Activated CD4-positive, alpha-beta T cell treated with anti-CD3 and anti-CD28 coated beads, Interleukin-2, amount 10 ng/mL, durations not matched to agents 24 days and 14 days (primary cell): ENCODE measurements around the gene GRM4. TPM values are rescaled to one million over a fixed set of nuclear protein-coding genes. Genes with fewer than 3 reads are reported as not detected.
"Not testable (repeated sequence)": the region's sequence is repeated elsewhere in the genome, so short reads cannot be mapped to it uniquely, and the experiment has no call there.

Experiments
- DNase-seq: peaks from one replicate; pipeline ENCODE4 v3.0.0; 2022
- H3K27ac Mint-ChIP-seq: one replicate; pipeline ENCODE4 v1.8.0; 2022; ENCODE audit warnings: mild to moderate bottlenecking, mixed read lengths
- H3K27me3 Mint-ChIP-seq: one replicate; pipeline ENCODE4 v1.8.0; 2022; ENCODE audit warnings: mixed read lengths
- H3K36me3 Mint-ChIP-seq: one replicate; pipeline ENCODE4 v1.8.0; 2022; ENCODE audit warnings: low read depth, mild to moderate bottlenecking, mixed read lengths
- H3K4me1 Mint-ChIP-seq: one replicate; pipeline ENCODE4 v1.8.0; 2021; ENCODE audit warnings: mixed read lengths
- H3K4me3 Mint-ChIP-seq: one replicate; pipeline ENCODE4 v1.8.0; 2022; ENCODE audit warnings: mild to moderate bottlenecking, moderate library complexity, mixed read lengths
- H3K9me3 Mint-ChIP-seq: one replicate; pipeline ENCODE4 v1.8.0; 2021; ENCODE audit warnings: mixed read lengths
- intact Hi-C: fragments of 100-400 bp; cut with micrococcal nuclease; formaldehyde crosslinking; loops from one replicate; pipeline ENCODE4 v1.15.1; 2023
- total RNA-seq: library from RNA; stranded (reverse); gene quantifications from 2 replicates; pipeline ENCODE4 v1.2.3, GENCODE V29; 2022

Gene GRM4
- total RNA-seq, 1 donor from 2014 or later, result not detected

DNA sequence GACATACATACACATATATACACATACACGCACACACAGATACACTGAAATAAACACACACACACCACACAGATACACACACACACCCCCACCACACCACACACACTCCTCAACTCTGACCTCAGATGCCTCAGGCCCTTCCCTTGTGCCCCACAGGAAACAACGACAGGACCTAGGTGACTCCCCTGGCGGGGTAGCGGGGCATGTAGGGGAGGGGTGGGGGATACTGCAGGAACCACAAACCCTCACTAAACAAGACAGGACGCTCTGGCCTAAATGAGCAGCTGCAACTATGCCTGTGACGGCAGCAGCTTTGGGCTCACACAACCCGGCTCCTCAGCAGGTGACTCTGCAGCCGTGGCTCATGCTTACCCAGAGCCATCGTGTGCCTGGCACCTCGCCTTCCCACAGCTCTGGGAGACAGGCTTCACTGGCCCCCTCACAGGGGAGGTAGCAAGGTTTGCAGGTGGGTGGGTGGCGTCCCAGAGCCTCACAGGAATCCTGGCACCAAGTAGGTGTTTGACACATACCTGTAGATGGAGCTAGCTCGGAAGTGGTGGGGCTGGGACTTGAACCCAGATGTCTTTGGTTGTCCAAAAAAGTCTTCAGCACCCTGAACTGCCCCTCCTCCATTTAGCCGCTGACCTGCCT, 100.8 kb downstream of the GRM4 start:
- H3K4me3 Mint-ChIP-seq, result no peak overlapping the region
- no peak overlapping the region for H3K27ac Mint-ChIP-seq
- intact Hi-C loops, result no loop called here
- peaks cover 2% of the 10 kb centered on the region for H3K27me3 Mint-ChIP-seq
- H3K4me1 Mint-ChIP-seq, result peaks cover 9% of the 10 kb centered on the region
- no peaks in the 10 kb centered on the region for H3K9me3 Mint-ChIP-seq
- DNase-seq, result no peak
- no peaks in the 10 kb centered on the region for H3K36me3 Mint-ChIP-seq

DNA sequence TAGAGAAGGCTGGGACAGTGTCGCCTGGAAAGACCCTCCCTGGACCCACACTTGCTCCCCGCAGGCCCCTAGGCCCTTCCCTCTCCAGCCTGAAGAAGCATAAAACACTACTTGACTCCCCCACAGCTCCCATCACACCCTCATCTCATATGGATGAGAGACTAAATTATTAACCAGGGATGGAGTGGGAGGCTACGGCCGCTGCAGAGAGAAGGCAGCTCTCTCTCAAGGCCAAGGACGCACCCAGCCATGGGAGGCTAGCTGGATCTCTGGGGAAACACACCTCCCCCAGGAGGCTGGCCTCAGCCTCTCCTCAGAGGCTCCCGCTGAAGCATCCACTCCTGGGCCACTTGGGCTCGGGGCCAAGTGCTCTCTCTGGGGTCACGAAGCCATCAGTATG, 102.5 kb downstream of the GRM4 start:
- intact Hi-C loops, result no loop called here
- no peak for DNase-seq
- Mint-ChIP-seq H3K27ac (no peak overlapping the region), H3K27me3 (no peaks in the 10 kb centered on the region), H3K4me3 (no peak overlapping the region), H3K4me1 (peaks cover 9% of the 10 kb centered on the region), H3K36me3 (no peaks in the 10 kb centered on the region), H3K9me3 (no peaks in the 10 kb centered on the region)

DNA sequence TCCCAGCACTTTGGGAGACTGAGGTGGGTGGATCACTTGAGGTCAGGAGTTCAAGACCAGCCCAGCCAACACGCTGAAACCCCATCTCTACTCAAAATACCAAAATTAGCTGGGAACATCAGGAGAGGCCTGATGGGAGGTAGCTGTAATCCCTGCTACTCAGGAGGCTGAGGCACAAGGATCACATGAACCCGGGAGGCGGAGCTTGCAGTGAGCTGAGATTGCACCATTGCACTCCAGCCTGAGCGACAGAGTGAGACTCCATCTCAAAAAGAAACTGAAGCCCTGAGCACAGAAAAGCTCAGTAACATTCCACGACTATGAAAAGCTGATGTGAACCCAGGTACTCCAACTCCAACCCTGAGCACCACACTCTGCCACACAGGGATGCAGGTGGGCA, 103.9 kb downstream of the GRM4 start:
- H3K9me3 Mint-ChIP-seq, intact Hi-C loops, H3K36me3 Mint-ChIP-seq, H3K4me3 Mint-ChIP-seq, DNase-seq, H3K27ac Mint-ChIP-seq, H3K27me3 Mint-ChIP-seq, H3K4me1 Mint-ChIP-seq: not testable (repeated sequence)

DNA sequence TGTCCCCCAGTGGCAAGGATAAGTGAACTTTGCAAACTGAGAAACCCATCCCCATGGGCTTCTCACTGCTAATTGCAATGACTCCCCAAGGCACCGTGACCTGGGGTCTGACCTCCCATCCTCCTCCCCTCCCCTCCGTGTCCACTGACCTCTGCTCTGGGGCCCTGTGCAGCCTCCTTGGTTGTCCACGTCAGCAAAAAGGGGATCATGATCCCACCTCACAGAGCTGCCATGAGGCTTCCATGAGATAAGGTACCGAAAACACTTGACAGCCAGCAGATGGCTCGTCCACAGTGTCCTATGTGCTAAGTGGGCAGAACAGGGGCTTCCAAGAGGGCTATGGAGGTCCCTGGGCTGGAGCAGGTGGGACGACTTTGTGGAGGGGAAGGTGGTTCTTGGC, 104.5 kb downstream of the GRM4 start:
- no peaks in the 10 kb centered on the region for H3K9me3 Mint-ChIP-seq
- H3K27ac Mint-ChIP-seq, result no peak overlapping the region
- intact Hi-C loops, result no loop called here
- no peak overlapping the region for H3K4me3 Mint-ChIP-seq
- no peak for DNase-seq
- H3K36me3 Mint-ChIP-seq, result no peaks in the 10 kb centered on the region
- H3K4me1 Mint-ChIP-seq, result peaks cover 9% of the 10 kb centered on the region
- H3K27me3 Mint-ChIP-seq, result no peaks in the 10 kb centered on the region

DNA sequence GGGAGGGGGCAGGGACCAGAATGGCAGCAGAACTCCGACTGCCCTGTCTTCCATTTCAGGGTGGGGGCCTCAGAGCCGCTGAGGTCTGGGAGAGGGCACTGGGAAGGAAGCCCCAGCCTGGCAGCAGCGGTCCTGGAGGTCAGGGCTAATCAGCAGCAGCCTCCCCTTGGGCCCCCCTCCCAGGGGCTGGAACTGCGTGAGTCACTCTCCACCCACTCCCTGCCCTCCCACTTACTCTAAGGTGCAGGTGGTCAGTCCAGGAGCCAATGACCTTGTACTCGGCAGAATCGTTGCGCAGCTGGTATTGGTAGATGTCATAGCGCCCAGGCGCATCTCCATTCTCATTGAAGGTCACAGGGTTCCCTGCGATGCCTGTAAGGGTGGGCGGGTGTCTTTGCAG, 105.9 kb downstream of the GRM4 start:
- H3K36me3 Mint-ChIP-seq, result no peaks in the 10 kb centered on the region
- peaks cover 7% of the 10 kb centered on the region for H3K4me1 Mint-ChIP-seq
- no peaks in the 10 kb centered on the region for H3K9me3 Mint-ChIP-seq
- intact Hi-C loops, result no loop called here
- no peak overlapping the region for H3K27ac Mint-ChIP-seq
- H3K27me3 Mint-ChIP-seq, result no peaks in the 10 kb centered on the region
- no peak for DNase-seq
- H3K4me3 Mint-ChIP-seq, result no peak overlapping the region

DNA sequence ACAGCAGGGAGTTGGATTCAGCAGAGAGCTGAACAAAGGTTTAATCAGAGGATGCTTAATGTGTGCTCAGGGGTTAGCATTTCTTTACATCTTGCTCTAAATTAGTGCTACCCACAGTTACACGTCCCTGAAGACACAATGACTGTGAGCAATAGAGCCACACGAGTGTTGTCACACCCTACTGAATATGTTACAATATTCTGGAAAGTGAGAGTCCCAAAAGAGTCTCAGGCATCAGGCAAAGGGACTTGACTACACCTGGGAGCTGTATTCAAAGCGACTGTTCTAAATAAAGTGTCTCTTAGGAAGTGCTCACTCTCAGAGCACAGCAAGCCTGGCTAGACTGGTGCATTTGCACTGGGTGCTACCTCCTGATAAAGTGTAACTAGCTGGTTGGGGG, 108.7 kb downstream of the GRM4 start:
- no peak for DNase-seq
- intact Hi-C loops, result no loop called here
- Mint-ChIP-seq H3K9me3 (no peaks in the 10 kb centered on the region), H3K27ac (no peak overlapping the region), H3K4me1 (no peaks in the 10 kb centered on the region), H3K27me3 (no peaks in the 10 kb centered on the region), H3K36me3 (no peaks in the 10 kb centered on the region), H3K4me3 (no peak overlapping the region)

DNA sequence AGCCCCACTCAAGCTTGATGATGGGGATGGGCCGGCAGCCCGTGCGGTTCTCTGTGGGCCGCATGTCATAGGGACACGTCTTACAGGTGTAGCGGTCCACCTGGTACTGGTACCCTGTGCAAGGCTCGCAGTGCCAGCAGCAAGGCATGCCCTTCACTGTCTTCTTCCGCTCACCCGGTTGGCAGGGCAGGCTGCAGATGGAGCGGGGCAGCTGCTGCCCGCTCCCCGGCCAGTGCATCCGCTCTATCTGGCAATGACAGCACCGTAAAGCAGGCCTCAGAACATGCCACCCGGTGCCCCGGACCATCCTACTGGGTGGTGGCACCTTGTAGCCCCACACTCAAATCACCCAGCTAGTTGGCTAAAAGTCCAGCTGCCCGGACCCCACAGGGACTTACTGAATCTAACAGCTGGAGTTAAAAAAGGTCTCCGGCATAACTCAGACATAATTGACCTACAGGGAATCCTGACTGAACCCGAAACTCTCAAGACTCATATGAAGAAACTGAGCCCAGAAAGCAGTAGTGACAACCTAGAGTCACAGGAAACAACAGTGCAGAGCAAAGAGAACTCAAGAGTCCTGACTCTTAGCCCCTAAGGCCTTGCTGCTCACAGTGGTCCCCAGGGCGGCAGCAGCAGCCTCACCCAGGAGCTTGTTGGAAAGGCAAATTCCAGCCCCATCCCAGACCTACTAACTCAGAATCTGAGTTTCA, 109.4 kb downstream of the GRM4 start:
- intact Hi-C loops, result no loop called here
- no peak overlapping the region for H3K27ac Mint-ChIP-seq
- no peak overlapping the region for H3K4me3 Mint-ChIP-seq
- H3K4me1 Mint-ChIP-seq, result no peaks in the 10 kb centered on the region
- H3K9me3 Mint-ChIP-seq, result no peaks in the 10 kb centered on the region
- peaks cover 1% of the 10 kb centered on the region for H3K27me3 Mint-ChIP-seq
- DNase-seq, result no peak
- no peaks in the 10 kb centered on the region for H3K36me3 Mint-ChIP-seq

DNA sequence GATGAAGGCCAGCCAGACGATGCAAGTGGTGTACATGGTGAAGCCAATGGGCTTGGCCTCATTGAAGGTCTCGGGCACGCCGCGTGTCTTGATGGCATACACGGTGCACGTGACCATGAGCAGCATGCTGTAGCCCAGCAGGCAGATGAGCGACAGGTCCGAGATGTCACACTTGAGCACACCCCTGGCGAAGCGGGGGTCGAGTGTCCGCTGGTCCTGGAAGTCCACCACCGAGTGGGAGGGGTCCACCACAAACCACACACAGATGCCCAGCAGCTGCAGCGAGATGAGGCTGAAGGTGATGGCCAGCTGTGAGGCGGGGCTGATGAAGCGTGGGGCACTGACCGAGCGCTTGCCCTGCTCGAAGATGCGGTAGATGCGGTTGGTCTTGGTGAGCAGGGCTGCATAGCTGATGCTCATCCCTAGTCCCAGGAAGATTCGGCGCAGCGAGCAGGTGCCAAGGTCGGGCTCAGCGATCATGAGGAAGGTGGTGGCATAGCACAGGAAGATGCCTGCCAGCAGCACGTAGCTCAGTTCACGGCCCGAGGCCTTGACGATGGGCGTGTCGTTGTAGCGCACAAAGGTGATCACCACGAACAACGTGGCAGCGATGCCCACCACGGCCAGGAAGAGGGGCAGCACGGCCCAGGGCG, 110.1 kb downstream of the GRM4 start:
- DNase-seq, result no peak
- intact Hi-C loops, result no loop called here
- H3K4me1 Mint-ChIP-seq, result no peaks in the 10 kb centered on the region
- no peaks in the 10 kb centered on the region for H3K36me3 Mint-ChIP-seq
- peaks cover 1% of the 10 kb centered on the region for H3K27me3 Mint-ChIP-seq
- H3K27ac Mint-ChIP-seq, result no peak overlapping the region
- no peaks in the 10 kb centered on the region for H3K9me3 Mint-ChIP-seq
- H3K4me3 Mint-ChIP-seq, result no peak overlapping the region

DNA sequence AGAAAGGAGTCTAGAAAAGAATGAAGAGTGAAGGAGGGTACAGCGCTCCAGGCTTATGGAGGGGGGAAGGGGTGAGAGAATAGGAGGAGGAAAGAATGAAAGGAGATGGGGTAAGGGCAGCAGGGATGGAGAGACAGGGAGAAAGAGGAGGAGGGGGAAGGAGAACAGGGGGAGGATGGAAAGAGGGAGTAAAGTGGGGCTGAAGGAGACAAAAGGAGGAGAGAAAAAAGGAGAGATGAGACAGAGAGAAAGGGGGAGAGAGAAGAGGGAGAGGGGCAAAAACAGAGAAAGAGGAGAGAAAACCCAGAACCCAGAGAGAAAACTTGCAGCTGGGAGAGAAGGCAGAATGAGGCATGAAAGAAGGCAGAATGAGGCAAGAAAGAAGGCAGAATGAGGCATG, 110.7 kb downstream of the GRM4 start:
- Mint-ChIP-seq H3K4me1 (no peaks in the 10 kb centered on the region), H3K27me3 (peaks cover 1% of the 10 kb centered on the region), H3K4me3 (no peak overlapping the region), H3K36me3 (no peaks in the 10 kb centered on the region), H3K9me3 (no peaks in the 10 kb centered on the region), H3K27ac (no peak overlapping the region)
- intact Hi-C loops, result no loop called here
- no peak for DNase-seq

DNA sequence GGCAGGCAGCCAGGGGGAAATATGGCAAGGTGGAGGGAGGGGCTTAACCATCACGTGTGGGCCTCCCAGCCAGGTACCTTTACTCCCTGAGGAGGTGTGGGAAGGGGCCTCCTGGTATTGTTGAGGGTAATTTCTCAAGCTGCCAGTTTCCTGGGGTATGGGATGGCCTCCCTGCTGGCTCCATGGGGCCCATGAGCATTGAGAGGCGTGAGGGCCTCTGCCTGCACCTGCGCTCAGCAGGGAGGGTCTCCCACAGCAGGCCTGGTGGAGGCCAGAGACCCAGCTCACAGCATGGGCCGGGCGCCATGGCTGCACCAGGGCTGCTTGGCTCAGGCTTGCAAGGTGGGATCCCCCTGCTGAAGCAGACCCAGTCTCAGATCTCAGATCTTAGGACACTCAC, 113.0 kb downstream of the GRM4 start:
- Mint-ChIP-seq H3K27ac (no peak overlapping the region), H3K4me3 (no peak overlapping the region), H3K9me3 (no peaks in the 10 kb centered on the region), H3K4me1 (no peaks in the 10 kb centered on the region), H3K27me3 (peaks cover 1% of the 10 kb centered on the region), H3K36me3 (no peaks in the 10 kb centered on the region)
- intact Hi-C loops, result no loop called here
- no peak for DNase-seq

DNA sequence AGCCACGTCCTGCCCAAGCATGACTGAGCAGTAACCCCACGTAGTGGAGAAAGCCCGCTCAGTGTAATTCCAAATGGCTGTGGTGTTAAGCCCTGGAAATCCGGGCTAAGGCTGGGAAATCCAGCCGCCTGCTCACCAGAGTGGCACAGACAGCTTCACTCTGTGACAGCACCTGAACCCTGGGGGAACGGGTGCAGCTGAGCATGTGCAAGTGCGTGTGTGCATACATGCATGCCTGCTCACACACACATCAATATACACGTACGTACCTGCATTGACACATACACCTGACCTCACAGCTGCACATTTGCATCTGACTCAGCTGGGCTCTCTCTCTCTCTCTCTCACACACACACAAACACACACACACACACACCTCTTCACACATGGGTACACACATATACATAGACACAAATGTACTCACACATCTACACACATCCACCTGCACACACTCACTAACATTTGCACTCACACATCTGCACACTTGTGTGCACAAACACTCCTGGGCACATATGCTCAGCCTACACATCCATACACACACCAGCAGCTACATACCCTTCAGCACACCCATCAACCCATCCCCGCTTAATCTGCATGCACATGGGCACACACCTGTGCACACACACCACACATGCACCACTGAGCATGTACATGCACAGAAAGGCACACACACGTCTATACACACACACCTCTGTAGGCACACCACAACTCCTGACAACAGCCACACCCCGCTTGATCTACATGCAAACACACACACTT, 114.1 kb downstream of the GRM4 start:
- no peaks in the 10 kb centered on the region for H3K36me3 Mint-ChIP-seq
- no peak overlapping the region for H3K4me3 Mint-ChIP-seq
- DNase-seq, result no peak
- no peaks in the 10 kb centered on the region for H3K9me3 Mint-ChIP-seq
- H3K4me1 Mint-ChIP-seq, result no peaks in the 10 kb centered on the region
- no peak overlapping the region for H3K27ac Mint-ChIP-seq
- H3K27me3 Mint-ChIP-seq, result peaks cover 1% of the 10 kb centered on the region
- intact Hi-C loops, result no loop called here

DNA sequence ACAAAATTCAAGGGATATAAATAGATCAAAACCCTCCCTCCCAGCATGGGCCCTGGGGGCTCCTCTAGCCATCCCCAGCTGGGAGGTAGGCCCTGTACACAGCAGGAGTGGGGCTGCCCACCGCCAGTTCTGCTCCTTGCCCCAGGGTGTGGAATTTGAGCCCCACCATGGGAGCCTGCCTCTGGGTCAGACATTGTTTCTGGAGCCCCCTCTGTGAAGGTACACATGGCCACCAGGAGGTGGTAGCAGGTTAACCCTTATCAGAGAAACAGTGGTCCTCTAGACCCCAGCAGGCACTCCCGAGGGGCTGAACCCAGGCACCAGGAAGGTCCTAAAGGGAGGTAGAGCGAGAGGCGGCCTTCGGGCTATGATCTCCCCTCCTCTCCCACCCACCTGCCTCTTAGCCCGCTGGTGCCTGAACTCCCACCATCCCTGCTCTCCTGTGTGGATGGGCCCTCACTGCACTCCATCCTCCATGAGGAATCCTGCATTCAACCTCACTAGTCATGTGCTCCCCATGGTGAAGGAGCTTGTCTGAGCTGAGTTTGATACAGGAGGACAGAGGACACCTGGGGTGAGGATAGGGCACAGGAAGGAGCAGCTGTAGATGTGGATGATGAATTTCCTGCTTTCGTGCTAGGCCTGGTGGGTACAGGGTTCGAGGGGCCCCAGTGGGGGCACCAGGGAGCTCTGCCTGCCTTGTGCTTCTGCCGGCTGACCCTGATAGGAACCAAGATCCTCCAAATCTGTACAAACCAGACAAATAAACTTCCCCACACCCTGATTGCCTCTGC, 114.9 kb downstream of the GRM4 start:
- intact Hi-C loops, result no loop called here

DNA sequence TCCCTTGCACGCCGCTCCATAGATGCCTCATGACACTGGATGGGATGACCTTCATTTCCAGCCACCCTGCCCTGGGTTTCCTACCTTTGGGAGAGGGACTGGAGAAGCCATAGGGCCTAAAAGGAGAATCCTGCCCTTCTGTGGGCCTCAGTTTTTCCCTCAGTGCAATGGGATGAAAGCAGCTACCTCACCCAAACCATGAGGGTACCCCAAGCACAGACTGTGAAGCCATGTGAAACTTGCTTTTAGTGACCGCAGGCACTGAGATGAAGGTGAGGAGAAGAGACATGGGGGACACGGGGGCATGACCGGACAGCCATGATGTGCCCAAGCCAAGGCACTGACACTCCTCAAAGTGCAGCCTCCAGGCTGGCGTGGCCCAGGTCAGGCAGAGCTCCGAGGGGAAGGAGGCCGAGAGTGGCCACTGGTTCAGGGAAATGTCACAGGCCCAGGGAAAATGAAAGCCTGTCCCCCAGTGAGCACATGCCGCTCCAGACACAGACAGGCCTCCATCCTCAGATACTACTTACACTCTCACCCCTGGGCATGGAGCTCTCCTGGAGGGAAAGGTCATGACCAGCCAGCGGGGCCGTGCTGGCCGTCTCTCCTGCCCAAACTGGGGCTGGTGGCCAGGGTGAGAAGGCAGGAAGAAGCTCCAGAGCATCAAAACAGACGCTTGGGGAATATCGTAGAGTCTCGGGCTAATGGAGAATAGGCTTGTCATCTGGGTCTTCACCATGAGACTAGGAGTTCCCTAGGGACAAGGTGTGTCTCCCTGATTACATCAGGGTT, 116.2 kb downstream of the GRM4 start:
- intact Hi-C loops, result no loop called here
- H3K4me3 Mint-ChIP-seq, result no peak overlapping the region
- H3K4me1 Mint-ChIP-seq, result no peaks in the 10 kb centered on the region
- no peaks in the 10 kb centered on the region for H3K9me3 Mint-ChIP-seq
- DNase-seq, result no peak
- H3K27ac Mint-ChIP-seq, result no peak overlapping the region
- peaks cover 1% of the 10 kb centered on the region for H3K27me3 Mint-ChIP-seq
- no peaks in the 10 kb centered on the region for H3K36me3 Mint-ChIP-seq

More for the DNA sequence above, 114.9 kb downstream of the GRM4 start:
- Mint-ChIP-seq H3K4me1 (no peaks in the 10 kb centered on the region), H3K27me3 (peaks cover 1% of the 10 kb centered on the region), H3K27ac (no peak overlapping the region), H3K4me3 (no peak overlapping the region), H3K9me3 (no peaks in the 10 kb centered on the region), H3K36me3 (no peaks in the 10 kb centered on the region)
- DNase-seq, result no peak
